Measurements from ENCODE around the gene SLC25A23. TPM values are rescaled to one million over a fixed set of nuclear protein-coding genes. Genes with fewer than 3 reads are reported as not detected.

SLC25A23 gene
- total RNA-seq, 1 experiment from 2014 or later, result 59.5 TPM

DNA sequence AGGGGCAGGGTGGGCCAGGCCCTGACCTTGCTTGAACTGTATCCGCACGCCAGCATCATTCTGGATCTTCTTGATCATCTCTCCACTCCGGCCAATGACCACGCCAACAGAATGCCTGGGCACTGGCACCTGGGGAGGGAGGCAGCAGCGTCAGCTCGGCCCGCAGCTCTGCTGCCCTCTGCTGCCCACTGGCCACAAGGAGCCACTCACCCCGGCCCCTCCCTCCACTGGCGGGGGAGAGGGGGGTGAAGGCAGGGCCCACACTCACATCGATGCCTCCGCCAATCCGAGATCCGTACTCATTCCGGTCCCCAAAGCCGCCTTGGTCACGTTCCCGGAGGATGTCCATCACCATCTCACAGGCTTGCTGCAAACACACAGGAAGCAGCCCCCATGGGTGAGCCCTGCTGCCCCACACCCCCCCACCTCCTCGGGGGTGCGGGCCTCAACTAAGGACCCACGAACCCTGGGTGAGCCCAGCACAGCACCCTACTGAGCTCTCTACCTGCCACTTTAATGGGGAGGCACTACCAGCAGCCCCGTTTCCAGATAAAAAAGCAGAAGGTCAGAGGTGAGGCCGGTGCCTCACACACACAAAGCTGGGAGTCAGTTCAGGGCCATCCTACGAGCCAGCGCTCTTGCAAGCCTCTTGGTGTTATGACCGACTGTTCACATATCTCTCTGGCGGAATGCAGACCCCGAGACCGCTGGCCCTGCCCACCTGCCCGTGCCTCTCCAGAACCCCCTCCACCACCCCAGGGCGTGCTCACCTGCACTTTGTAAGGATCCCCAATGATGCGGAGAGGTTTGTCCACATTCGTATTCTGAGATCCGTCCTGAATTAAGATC lies 41.7 kb downstream of the SLC25A23 start:
- no peaks in the 10 kb centered on the region; the same call in 1 of the 2 replicates for H3F3A ChIP-seq (ENCODE audit: insufficient read depth, low read depth)
- peaks cover 38% of the 10 kb centered on the region for H4K20me1 ChIP-seq (ENCODE audit: insufficient read depth)
- no TSS peak for BruUV-seq (replicated peaks)
- H3K4me2 ChIP-seq, result no peak overlapping the region
- H3K36me3 ChIP-seq (ENCODE audit: low read depth), result no peaks in the 10 kb centered on the region
- H3K9me2 ChIP-seq (ENCODE audit: insufficient read depth), result no peaks in the 10 kb centered on the region
- H3K9me3 ChIP-seq (ENCODE audit: insufficient read depth, low read depth), result no peaks in the 10 kb centered on the region
- DNase-seq, result no peak
- H3K4me1 ChIP-seq (replicated peaks; ENCODE audit: insufficient read depth), result peaks cover 7% of the 10 kb centered on the region
- TF ChIP-seq EZH2 (IDR thresholded peaks at IDR 0.05; ENCODE audit: low read depth) (no peak), CTCF (conservative IDR thresholded peaks at IDR 0.05) (no peak)
- H3K27me3 ChIP-seq (ENCODE audit: insufficient read depth, low read depth), result no peaks in the 10 kb centered on the region
- ChIA-PET POLR2A (ENCODE audit: unreplicated experiment) (no interaction called here), CTCF (interaction anchor here (0.7 kb wide), 1 partner anchor 409 kb away, joined by 3 read pairs; no protein-coding TSS in a partner anchor)
- no peak overlapping the region for H3K27ac ChIP-seq
- intact Hi-C loops (cut with micrococcal nuclease; ENCODE audit: unreplicated experiment), result no loop called here
- no peak overlapping the region for H2AFZ ChIP-seq
- peaks cover 28% of the 10 kb centered on the region for H3K79me2 ChIP-seq (ENCODE audit: low read depth)
- no peak overlapping the region for H3K4me3 ChIP-seq

- no peaks in the 10 kb centered on the region for H3K9me2 ChIP-seq (ENCODE audit: insufficient read depth)
- no peaks in the 10 kb centered on the region for H3K9me3 ChIP-seq (ENCODE audit: insufficient read depth, low read depth)
- H3F3A ChIP-seq (ENCODE audit: insufficient read depth, low read depth), result no peaks in the 10 kb centered on the region; the same call in 1 of the 2 replicates
- H3K4me2 ChIP-seq, result no peak overlapping the region
- H3K27ac ChIP-seq, result no peak overlapping the region
- no peaks in the 10 kb centered on the region for H3K27me3 ChIP-seq (ENCODE audit: insufficient read depth, low read depth)
- ChIA-PET CTCF (no interaction called here), POLR2A (ENCODE audit: unreplicated experiment) (no interaction called here)
- H3K36me3 ChIP-seq (ENCODE audit: low read depth), result no peaks in the 10 kb centered on the region
- no TSS peak for BruUV-seq (replicated peaks)
- intact Hi-C loops (cut with micrococcal nuclease; ENCODE audit: unreplicated experiment), result no loop called here
- no peaks in the 10 kb centered on the region for H3K4me1 ChIP-seq (replicated peaks; ENCODE audit: insufficient read depth)
- no peak overlapping the region for H2AFZ ChIP-seq
- H3K4me3 ChIP-seq, result no peak overlapping the region
- TF ChIP-seq EZH2 (IDR thresholded peaks at IDR 0.05; ENCODE audit: low read depth) (no peak), CTCF (conservative IDR thresholded peaks at IDR 0.05) (no peak)
- DNase-seq, result no peak
- peaks cover 27% of the 10 kb centered on the region for H4K20me1 ChIP-seq (ENCODE audit: insufficient read depth)
- H3K79me2 ChIP-seq (ENCODE audit: low read depth), result peaks cover 17% of the 10 kb centered on the region
Observed at GRCh38 chr19:6416658-6417405, 42.8 kb downstream of the SLC25A23 start.

DNA sequence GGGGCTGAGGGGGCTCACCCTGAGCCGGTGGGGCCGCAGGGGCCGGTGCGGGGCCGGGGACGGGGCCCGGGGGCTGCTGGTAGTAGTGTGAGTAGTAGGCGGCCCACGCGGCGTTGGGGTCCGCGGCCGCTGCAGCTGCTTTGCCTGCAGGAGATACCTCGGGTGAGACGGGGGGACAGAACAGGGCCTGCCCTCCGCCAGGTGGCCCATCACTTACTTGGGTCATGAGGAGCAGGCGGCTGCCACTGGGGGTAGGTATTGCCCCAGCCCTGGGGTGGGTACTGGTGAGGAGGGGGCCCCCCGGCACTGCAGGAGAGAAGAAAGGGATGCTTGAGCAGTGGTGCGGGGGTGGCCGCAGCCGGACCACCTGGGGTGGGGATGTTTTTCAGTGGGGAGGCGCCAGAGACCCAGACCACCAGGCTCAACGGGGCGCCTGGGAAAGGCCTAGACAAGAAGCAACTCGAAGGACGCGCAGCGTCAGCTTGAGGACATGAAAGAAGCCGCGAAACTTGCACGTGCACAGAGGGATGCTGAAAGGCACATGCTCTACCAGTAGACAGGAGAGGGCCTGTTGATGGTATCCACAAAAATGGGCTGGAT lies 43.9 kb downstream of the SLC25A23 start:
- no peak overlapping the region for H3K4me3 ChIP-seq
- BruUV-seq (replicated peaks), result no TSS peak
- DNase-seq, result no peak
- H4K20me1 ChIP-seq (ENCODE audit: insufficient read depth), result peaks cover 16% of the 10 kb centered on the region
- H3K27ac ChIP-seq, result no peak overlapping the region
- no peaks in the 10 kb centered on the region for H3K4me1 ChIP-seq (replicated peaks; ENCODE audit: insufficient read depth)
- intact Hi-C loops (cut with micrococcal nuclease; ENCODE audit: unreplicated experiment), result no loop called here
- no peak overlapping the region for H3K4me2 ChIP-seq
- no peaks in the 10 kb centered on the region for H3K27me3 ChIP-seq (ENCODE audit: insufficient read depth, low read depth)
- H3K79me2 ChIP-seq (ENCODE audit: low read depth), result peaks cover 6% of the 10 kb centered on the region
- POLR2A ChIA-PET (ENCODE audit: unreplicated experiment), result no interaction called here
- H3K36me3 ChIP-seq (ENCODE audit: low read depth), result no peaks in the 10 kb centered on the region
- CTCF ChIA-PET, result no interaction called here
- TF ChIP-seq EZH2 (IDR thresholded peaks at IDR 0.05; ENCODE audit: low read depth), result no peak
- TF ChIP-seq CTCF (conservative IDR thresholded peaks at IDR 0.05), result no peak
- peaks cover 2% of the 10 kb centered on the region; the same call in 1 of the 2 replicates for H3F3A ChIP-seq (ENCODE audit: insufficient read depth, low read depth)
- H3K9me3 ChIP-seq (ENCODE audit: insufficient read depth, low read depth), result no peaks in the 10 kb centered on the region
- H2AFZ ChIP-seq, result no peak overlapping the region
- no peaks in the 10 kb centered on the region for H3K9me2 ChIP-seq (ENCODE audit: insufficient read depth)
